Neural progenitor cell (in vitro differentiated cells): ENCODE measurements around the gene CCDC82. TPM values are rescaled to one million over a fixed set of nuclear protein-coding genes. Genes with fewer than 3 reads are reported as not detected.

ENCODE experiments used
- DNase-seq: peaks from one replicate; pipeline ENCODE4 v3.0.0-alpha.2; 2016; ENCODE audit warnings: low spot score
- H2AFZ ChIP-seq: fragments of 200-600 bp; sonication (generic); replicated peaks from 2 replicates; pipeline ENCODE4 v1.6.1; 2016; ENCODE audit warnings: antibody characterized with exemption
- H3F3A ChIP-seq: fragments of 200-600 bp; sonication (generic); 2 replicates; pipeline ENCODE4 v1.6.1; 2016; ENCODE audit warnings: antibody characterized with exemption, low read depth
- H3K27ac ChIP-seq: fragments of 200-600 bp; sonication (generic); 2 replicates; pipeline ENCODE4 v1.5.1; 2016; ENCODE audit warnings: mild to moderate bottlenecking
- H3K27me3 ChIP-seq: fragments of 200-600 bp; sonication (generic); 2 replicates; pipeline ENCODE4 v1.6.1; 2016; ENCODE audit warnings: mild to moderate bottlenecking, moderate library complexity
- H3K36me3 ChIP-seq: fragments of 200-600 bp; sonication (generic); 2 replicates; pipeline ENCODE4 v1.5.1; 2016
- H3K4me1 ChIP-seq: fragments of 200-600 bp; sonication (generic); 2 replicates; pipeline ENCODE4 v1.6.1; 2016; ENCODE audit warnings: mixed run types
- H3K4me2 ChIP-seq: fragments of 200-600 bp; sonication (generic); 2 replicates; pipeline ENCODE4 v1.6.1; 2016
- H3K4me3 ChIP-seq: fragments of 200-600 bp; sonication (generic); 2 replicates; pipeline ENCODE4 v1.5.1; 2016
- H3K79me2 ChIP-seq: fragments of 200-600 bp; sonication (generic); 2 replicates; pipeline ENCODE4 v1.6.1; 2016; ENCODE audit warnings: low read depth
- H3K9ac ChIP-seq: fragments of 200-600 bp; sonication (generic); 2 replicates; pipeline ENCODE4 v1.6.1; 2016
- H3K9me3 ChIP-seq: fragments of 200-600 bp; sonication (generic); 2 replicates; pipeline ENCODE4 v1.5.1; 2016; ENCODE audit warnings: low read depth
- H4K20me1 ChIP-seq: fragments of 200-600 bp; sonication (generic); 2 replicates; pipeline ENCODE4 v1.6.1; 2016; ENCODE audit warnings: low read depth
- H3K27ac Mint-ChIP-seq: 3 replicates; pipeline ENCODE4 v1.8.0; 2021; ENCODE audit warnings: mixed read lengths
- H3K27me3 Mint-ChIP-seq: 2 replicates; pipeline ENCODE4 v1.8.0; 2022; ENCODE audit warnings: low read depth, mild to moderate bottlenecking, inconsistent platforms, moderate library complexity, mixed read lengths; ENCODE audit not compliant: insufficient read depth
- H3K36me3 Mint-ChIP-seq: 3 replicates; pipeline ENCODE4 v1.8.0; 2021; ENCODE audit warnings: mixed read lengths
- H3K4me1 Mint-ChIP-seq: 3 replicates; pipeline ENCODE4 v1.8.0; 2021; ENCODE audit warnings: mixed read lengths
- H3K4me3 Mint-ChIP-seq: 3 replicates; pipeline ENCODE4 v1.8.0; 2021; ENCODE audit warnings: mild to moderate bottlenecking, moderate library complexity, mixed read lengths
- H3K9me3 Mint-ChIP-seq: 3 replicates; pipeline ENCODE4 v1.8.0; 2020; ENCODE audit warnings: mixed read lengths
- CTCF ChIP-seq: fragments of 200-600 bp; sonication (generic); IDR thresholded peaks from 2 replicates; pipeline ENCODE4 v1.5.1; 2017; ENCODE audit warnings: antibody characterized with exemption, mild to moderate bottlenecking
- EZH2 ChIP-seq: fragments of 200-600 bp; sonication (generic); IDR thresholded peaks from 2 replicates; pipeline ENCODE4 v1.6.1; 2017; ENCODE audit warnings: antibody characterized with exemption, mild to moderate bottlenecking, moderate library complexity
- EZH2phosphoT487 ChIP-seq: fragments of 200-600 bp; sonication (generic); IDR thresholded peaks from 2 replicates; pipeline ENCODE4 v1.6.1; 2017; ENCODE audit warnings: antibody characterized with exemption
- total RNA-seq: library from RNA; depleted of rRNA; stranded (reverse); fragments of >200 nt; gene quantifications from 2 replicates; pipeline ENCODE4 v1.2.3, GENCODE V29; 2015; ENCODE audit warnings: low replicate concordance

CCDC82 gene
- total RNA-seq, 1 donor from 2014 or later = 48.3 TPM

GRCh38 chr11:96393753-96394348 lies 4.1 kb upstream of the CCDC82 start:
- Histone ChIP-seq H3K27ac (no peak overlapping the region), H3K79me2 (peaks cover 5% of the 10 kb centered on the region), H4K20me1 (no peaks in the 10 kb centered on the region), H3K9me3 (no peaks in the 10 kb centered on the region), H2AFZ (no peak overlapping the region), H3K4me1 (no peaks in the 10 kb centered on the region), H3K9ac (no peak overlapping the region), H3K4me3 (no peak overlapping the region), H3F3A (peaks cover 27% of the 10 kb centered on the region), H3K4me2 (no peak overlapping the region), H3K27me3 (no peaks in the 10 kb centered on the region), H3K36me3 (no peaks in the 10 kb centered on the region)
- Mint-ChIP-seq H3K9me3 (peaks cover 16% of the 10 kb centered on the region), H3K36me3 (peaks cover 22% of the 10 kb centered on the region), H3K27me3 (no peaks in the 10 kb centered on the region), H3K27ac (no peak overlapping the region), H3K4me3 (no peak overlapping the region), H3K4me1 (peaks cover 8% of the 10 kb centered on the region)
- peak; percentile 25 for DNase-seq
- TF ChIP-seq EZH2 (no peak), CTCF (peak; percentile 65)

DNA sequence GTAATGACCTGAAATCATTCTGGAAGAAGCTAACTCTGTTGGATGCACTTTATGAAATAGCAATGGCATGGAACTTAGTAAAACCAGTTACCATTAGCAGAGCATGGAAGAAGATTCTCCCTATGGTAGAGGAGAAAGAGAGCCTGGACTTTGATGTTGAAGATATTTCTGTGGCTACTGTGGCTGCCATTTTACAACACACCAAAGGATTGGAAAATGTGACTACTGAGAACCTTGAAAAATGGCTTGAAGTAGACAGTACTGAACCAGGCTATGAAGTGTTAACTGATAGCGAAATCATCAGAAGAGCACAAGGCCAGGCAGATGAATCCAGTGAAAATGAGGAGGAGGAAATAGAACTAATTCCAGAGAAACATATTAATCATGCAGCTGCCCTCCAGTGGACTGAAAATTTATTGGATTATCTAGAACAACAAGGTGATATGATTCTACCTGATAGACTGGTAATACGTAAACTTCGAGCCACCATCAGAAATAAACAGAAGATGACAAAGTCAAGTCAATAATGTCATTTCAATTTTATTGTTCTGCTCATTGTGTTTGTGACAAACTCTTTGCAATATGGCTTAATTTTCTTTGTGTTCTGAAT lies 2.1 kb upstream of the CCDC82 start:
- no peaks in the 10 kb centered on the region for H3K27me3 Mint-ChIP-seq
- H3K27me3 ChIP-seq = no peaks in the 10 kb centered on the region
- no peak for DNase-seq
- H3K4me3 Mint-ChIP-seq = peak overlapping the region; percentile 52
- H4K20me1 ChIP-seq = no peaks in the 10 kb centered on the region
- no peak overlapping the region for H3K4me2 ChIP-seq
- no peak overlapping the region for H2AFZ ChIP-seq
- no peak overlapping the region for H3K9ac ChIP-seq
- TF ChIP-seq EZH2 = no peak
- TF ChIP-seq EZH2phosphoT487 = no peak
- TF ChIP-seq CTCF = no peak
- no peak overlapping the region for H3K27ac ChIP-seq
- H3F3A ChIP-seq = peaks cover 32% of the 10 kb centered on the region
- H3K9me3 ChIP-seq = no peaks in the 10 kb centered on the region
- peaks cover 11% of the 10 kb centered on the region for H3K4me1 ChIP-seq
- no peak overlapping the region for H3K27ac Mint-ChIP-seq
- peaks cover 16% of the 10 kb centered on the region for H3K9me3 Mint-ChIP-seq
- H3K79me2 ChIP-seq = peaks cover 26% of the 10 kb centered on the region
- H3K4me3 ChIP-seq = no peak overlapping the region
- H3K4me1 Mint-ChIP-seq = peaks cover 24% of the 10 kb centered on the region
- peaks cover 22% of the 10 kb centered on the region for H3K36me3 Mint-ChIP-seq
- H3K36me3 ChIP-seq = no peaks in the 10 kb centered on the region

DNA sequence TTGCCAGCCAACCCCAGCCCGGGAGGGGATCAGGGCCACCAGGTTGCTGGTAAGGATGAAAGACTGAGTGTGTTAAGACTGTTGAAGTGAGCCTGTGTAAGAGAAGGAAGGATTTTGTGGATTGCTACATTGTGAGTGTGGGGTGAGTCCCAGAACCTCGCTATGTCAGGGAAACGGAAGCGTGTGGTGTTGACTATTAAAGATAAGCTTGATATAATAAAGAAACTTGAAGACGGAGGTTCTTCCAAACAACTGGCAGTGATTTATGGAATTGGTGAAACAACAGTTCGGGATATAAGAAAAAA lies 728 bp upstream of the CCDC82 start:
- Mint-ChIP-seq H3K27me3 (no peaks in the 10 kb centered on the region), H3K27ac (peak overlapping the region; percentile 10), H3K4me1 (peaks cover 24% of the 10 kb centered on the region), H3K36me3 (peaks cover 22% of the 10 kb centered on the region), H3K9me3 (peaks cover 16% of the 10 kb centered on the region), H3K4me3 (peak overlapping the region; percentile 96)
- Histone ChIP-seq H3K27ac (no peak overlapping the region), H3K79me2 (peaks cover 35% of the 10 kb centered on the region), H3K4me1 (peaks cover 11% of the 10 kb centered on the region), H3K9me3 (no peaks in the 10 kb centered on the region), H3K9ac (no peak overlapping the region), H3K4me3 (peak overlapping the region; percentile 73), H3K27me3 (no peaks in the 10 kb centered on the region), H3F3A (peaks cover 32% of the 10 kb centered on the region), H2AFZ (peak overlapping the region; percentile 30), H4K20me1 (no peaks in the 10 kb centered on the region), H3K4me2 (peak overlapping the region; percentile 82), H3K36me3 (no peaks in the 10 kb centered on the region)
- DNase-seq = no peak
- TF ChIP-seq CTCF (no peak), EZH2 (no peak), EZH2phosphoT487 (no peak)
